Stimulated activated naive B cell treated with anti-CD40 and anti-IgM and Interleukin-4, amounts not matched to agents 10 μg/mL and 1 μg/mL and 100 μg/mL, for 72 hours (primary cell): ENCODE measurements around the gene CDH13.
A peak's percentile ranks its signal among the peaks of the same experiment; 100 is the strongest.

Experiments
- ATAC-seq, 2 donors: fragments of 150-1000 bp; cut with Tn5 transposase; replicated peaks; 2 replicates each; pipeline ENCODE4 v1.10.0; 2021; ENCODE audit warnings: moderate library complexity in 1 of 2
- DNase-seq: peaks from one replicate; pipeline ENCODE4 v3.0.0; 2021
- H3K27ac Mint-ChIP-seq: one replicate; pipeline ENCODE4 v1.8.0; 2022; ENCODE audit warnings: mild to moderate bottlenecking, mixed read lengths
- H3K27me3 Mint-ChIP-seq, 2 donors: one replicate each; pipeline ENCODE4 v1.8.0; 2022; ENCODE audit warnings: mixed read lengths in 2 of 2
- H3K36me3 Mint-ChIP-seq, 2 donors: one replicate each; pipeline ENCODE4 v1.8.0; 2022; ENCODE audit warnings: mixed read lengths in 2 of 2, mild to moderate bottlenecking in 1 of 2
- H3K4me1 Mint-ChIP-seq, 2 donors: one replicate each; pipeline ENCODE4 v1.8.0; 2022; ENCODE audit warnings: mixed read lengths in 2 of 2, mild to moderate bottlenecking in 1 of 2
- H3K4me3 Mint-ChIP-seq, 2 donors: one replicate each; pipeline ENCODE4 v1.8.0; 2022; ENCODE audit warnings: mild to moderate bottlenecking in 2 of 2, mixed read lengths in 2 of 2, moderate library complexity in 1 of 2
- H3K9me3 Mint-ChIP-seq, 2 donors: one replicate each; pipeline ENCODE4 v1.8.0; 2022; ENCODE audit warnings: mixed read lengths in 2 of 2, mild to moderate bottlenecking in 1 of 2

The CDH13 gene

DNA sequence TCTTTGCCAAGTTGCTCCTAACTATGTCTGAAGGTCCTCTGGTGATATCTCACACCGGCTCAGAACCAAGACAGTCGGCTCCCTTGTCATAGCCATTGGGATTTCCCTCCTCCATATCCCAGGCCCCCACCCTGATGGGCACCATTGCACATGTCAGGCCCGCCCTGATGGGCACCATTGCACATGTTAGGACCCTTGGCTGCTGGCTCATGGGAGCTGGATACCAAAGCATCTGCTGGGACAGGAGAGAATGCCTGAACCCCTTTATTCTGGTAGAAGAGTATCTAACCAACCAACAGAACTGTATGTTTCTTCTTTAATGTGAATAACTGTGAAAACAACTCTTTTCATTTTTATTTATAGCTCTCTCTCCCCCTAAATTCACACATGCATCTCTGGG, 726.5 kb downstream of the CDH13 start:
- H3K27me3 Mint-ChIP-seq: no peaks in the 10 kb centered on the region
- ATAC-seq: no peak
- H3K27ac Mint-ChIP-seq: no peak overlapping the region
- H3K4me1 Mint-ChIP-seq: no peaks in the 10 kb centered on the region
- DNase-seq: no peak
- no peaks in the 10 kb centered on the region for H3K9me3 Mint-ChIP-seq
- no peak overlapping the region for H3K4me3 Mint-ChIP-seq
- H3K36me3 Mint-ChIP-seq: no peaks in the 10 kb centered on the region

DNA sequence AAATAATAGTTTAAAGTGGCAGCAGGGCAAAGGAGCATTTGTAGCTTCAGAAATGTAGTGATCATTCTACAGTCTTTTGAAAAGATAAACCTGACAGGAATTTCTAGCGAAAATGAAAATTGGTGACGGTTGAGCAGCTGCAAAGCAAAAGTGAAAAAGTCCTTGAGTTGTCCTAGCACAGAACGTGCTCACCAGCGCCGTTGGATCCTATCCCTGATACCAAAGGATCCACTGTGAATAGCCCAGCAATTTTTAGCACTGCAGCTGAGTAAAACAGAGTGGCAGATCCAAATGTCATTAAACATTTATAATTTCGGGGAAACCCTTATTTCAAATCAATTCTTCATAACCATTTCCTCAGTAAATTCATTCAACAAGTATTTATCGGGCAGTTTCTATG, 727.2 kb downstream of the CDH13 start:
- ATAC-seq: no peak
- Mint-ChIP-seq H3K4me1 (no peaks in the 10 kb centered on the region), H3K36me3 (no peaks in the 10 kb centered on the region), H3K27me3 (no peaks in the 10 kb centered on the region), H3K9me3 (no peaks in the 10 kb centered on the region), H3K27ac (no peak overlapping the region), H3K4me3 (no peak overlapping the region)
- no peak for DNase-seq

GRCh38 chr16:83355570-83356218, 728.9 kb downstream of the CDH13 start:
- Mint-ChIP-seq H3K36me3 (no peaks in the 10 kb centered on the region), H3K27ac (no peak overlapping the region), H3K9me3 (no peaks in the 10 kb centered on the region), H3K27me3 (no peaks in the 10 kb centered on the region), H3K4me1 (no peaks in the 10 kb centered on the region), H3K4me3 (no peak overlapping the region)
- ATAC-seq: peak; percentile 49 to 62
- DNase-seq: no peak

- Mint-ChIP-seq H3K4me3 (no peak overlapping the region), H3K27me3 (no peaks in the 10 kb centered on the region), H3K27ac (no peak overlapping the region), H3K9me3 (no peaks in the 10 kb centered on the region), H3K36me3 (no peaks in the 10 kb centered on the region), H3K4me1 (no peaks in the 10 kb centered on the region)
- ATAC-seq (peak; percentile 70 to 83), DNase-seq (peak; percentile 2)
Measured at GRCh38 chr16:83356266-83356665, 729.5 kb downstream of the CDH13 start.

DNA sequence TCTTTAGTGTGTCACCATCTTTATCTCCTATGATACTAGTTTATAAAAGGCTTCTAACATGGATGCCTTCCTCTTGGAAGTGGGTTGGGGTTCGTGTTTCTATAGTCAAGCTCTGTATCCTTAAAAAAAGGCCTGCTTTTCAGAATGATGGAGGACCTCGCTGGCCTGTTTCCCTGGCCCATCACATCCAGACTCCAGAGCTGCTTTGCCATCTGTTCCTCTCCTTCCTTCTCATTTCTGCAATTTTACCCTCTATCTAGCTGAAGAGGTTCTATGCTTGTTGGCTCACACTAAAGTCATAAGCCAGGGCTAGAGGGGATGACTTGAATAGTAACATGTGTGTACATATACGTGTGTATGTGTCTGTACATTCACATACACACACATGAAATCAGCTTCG, 730.2 kb downstream of the CDH13 start:
- DNase-seq: no peak
- Mint-ChIP-seq H3K27ac (no peak overlapping the region), H3K36me3 (no peaks in the 10 kb centered on the region), H3K4me1 (no peaks in the 10 kb centered on the region), H3K4me3 (no peak overlapping the region), H3K9me3 (no peaks in the 10 kb centered on the region), H3K27me3 (no peaks in the 10 kb centered on the region)
- ATAC-seq: no peak

DNA sequence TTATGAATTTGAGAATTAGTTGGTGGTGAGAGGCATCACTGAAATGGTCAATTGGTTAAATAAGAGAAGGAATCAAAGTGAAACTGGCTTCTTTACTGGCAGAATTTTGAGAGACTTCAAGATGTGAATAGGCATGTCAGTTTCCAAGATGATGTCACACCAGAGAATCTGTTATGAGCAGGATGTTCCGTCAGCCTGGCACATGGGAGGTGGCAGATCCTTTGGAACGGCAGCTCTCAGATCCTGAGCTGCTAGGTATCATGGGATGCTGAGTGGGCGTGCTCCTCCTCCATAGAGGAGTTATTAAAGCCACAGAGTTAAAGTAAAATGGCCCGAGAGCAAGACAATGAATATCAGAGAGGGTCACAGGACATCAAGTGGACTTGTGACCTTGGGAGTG, 736.8 kb downstream of the CDH13 start:
- Mint-ChIP-seq H3K4me1 (no peaks in the 10 kb centered on the region), H3K36me3 (no peaks in the 10 kb centered on the region), H3K27me3 (peaks cover 0 to 27% of the 10 kb centered on the region in 2 donors), H3K9me3 (no peaks in the 10 kb centered on the region), H3K27ac (no peak overlapping the region), H3K4me3 (no peak overlapping the region)
- ATAC-seq: no peak
- no peak for DNase-seq

DNA sequence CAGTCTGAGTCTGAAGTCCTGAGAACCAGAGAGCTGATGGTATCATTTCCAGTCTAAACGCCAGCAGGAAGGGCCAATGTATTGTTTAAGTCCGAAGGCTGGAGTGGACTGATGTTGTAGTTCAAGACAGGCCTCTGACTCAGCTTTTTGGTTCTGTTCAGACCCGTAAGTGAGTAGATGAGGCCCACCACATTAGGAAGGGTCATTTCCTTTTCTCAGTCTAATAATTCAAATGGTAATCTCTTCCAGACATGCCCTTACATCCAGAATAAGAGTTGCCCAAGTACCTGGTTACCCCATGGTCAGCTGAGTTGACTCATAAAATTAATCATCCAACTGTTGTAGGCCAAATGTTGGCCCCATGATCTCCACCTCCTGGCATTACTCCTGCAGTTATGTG, 738.4 kb downstream of the CDH13 start:
- Mint-ChIP-seq H3K27ac (no peak overlapping the region), H3K36me3 (no peaks in the 10 kb centered on the region), H3K4me1 (no peaks in the 10 kb centered on the region), H3K9me3 (no peaks in the 10 kb centered on the region), H3K4me3 (no peak overlapping the region), H3K27me3 (peaks cover 0 to 27% of the 10 kb centered on the region in 2 donors)
- DNase-seq (no peak), ATAC-seq (no peak)

DNA sequence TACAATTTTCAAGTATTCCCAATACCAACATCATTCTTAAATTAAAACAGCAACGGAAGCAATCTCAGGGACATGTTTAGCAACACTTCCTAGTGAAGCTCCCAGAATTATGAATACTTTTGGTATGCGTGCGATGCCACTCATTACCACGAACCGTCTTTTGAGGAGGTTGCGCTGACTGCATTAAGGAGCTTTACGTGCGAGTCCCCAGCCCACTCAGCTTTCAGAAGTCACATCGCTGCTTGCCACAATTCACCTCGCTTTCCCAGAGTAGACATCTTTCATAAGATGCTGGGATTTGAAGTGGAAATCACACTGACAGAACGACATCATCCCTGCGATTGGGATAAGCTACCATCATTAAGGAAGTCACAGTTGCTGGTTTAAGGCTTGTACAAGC, 739.5 kb downstream of the CDH13 start:
- H3K27me3 Mint-ChIP-seq: peaks cover 0 to 27% of the 10 kb centered on the region in 2 donors
- peaks cover 0 to 1% of the 10 kb centered on the region in 2 donors for H3K9me3 Mint-ChIP-seq
- no peaks in the 10 kb centered on the region for H3K36me3 Mint-ChIP-seq
- H3K4me3 Mint-ChIP-seq: no peak overlapping the region
- no peak overlapping the region for H3K27ac Mint-ChIP-seq
- no peak for ATAC-seq
- no peak for DNase-seq
- H3K4me1 Mint-ChIP-seq: no peaks in the 10 kb centered on the region

GRCh38 chr16:83374979-83375378, 748.2 kb downstream of the CDH13 start:
- no peak overlapping the region for H3K4me3 Mint-ChIP-seq
- peaks cover 0 to 2% of the 10 kb centered on the region in 2 donors for H3K9me3 Mint-ChIP-seq
- peaks cover 0 to 4% of the 10 kb centered on the region in 2 donors for H3K27me3 Mint-ChIP-seq
- DNase-seq: no peak
- H3K36me3 Mint-ChIP-seq: no peaks in the 10 kb centered on the region
- no peak overlapping the region for H3K27ac Mint-ChIP-seq
- no peak for ATAC-seq
- no peaks in the 10 kb centered on the region for H3K4me1 Mint-ChIP-seq

- Mint-ChIP-seq H3K4me3 (no peak overlapping the region), H3K4me1 (no peaks in the 10 kb centered on the region), H3K36me3 (no peaks in the 10 kb centered on the region), H3K9me3 (peaks cover 3 to 6% of the 10 kb centered on the region in 2 donors), H3K27me3 (peaks cover 0 to 6% of the 10 kb centered on the region in 2 donors), H3K27ac (no peak overlapping the region)
- no peak for ATAC-seq
- no peak for DNase-seq
Measured at GRCh38 chr16:83389751-83390150, 763.0 kb downstream of the CDH13 start.

DNA sequence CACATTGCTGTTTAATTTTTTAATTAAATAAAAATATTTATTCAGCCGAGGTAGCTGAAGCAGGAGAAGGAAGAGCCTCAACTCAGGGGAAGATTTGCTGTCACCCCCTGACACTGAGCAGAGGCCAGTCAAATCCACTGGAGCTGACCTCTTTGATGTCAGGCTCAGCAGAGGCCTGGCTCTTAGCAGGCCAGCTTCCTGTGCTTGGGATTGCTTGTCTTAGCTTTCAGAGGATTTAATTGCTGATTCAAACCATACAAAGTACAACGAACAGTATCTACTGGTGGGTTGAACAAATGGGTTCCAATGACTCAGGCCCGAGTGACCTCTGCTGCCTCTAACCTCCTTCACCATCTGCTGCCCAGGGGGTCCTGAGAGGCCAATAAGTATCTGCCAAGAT, 764.0 kb downstream of the CDH13 start:
- Mint-ChIP-seq H3K9me3 (peaks cover 3 to 6% of the 10 kb centered on the region in 2 donors), H3K36me3 (no peaks in the 10 kb centered on the region), H3K4me1 (no peaks in the 10 kb centered on the region), H3K27me3 (peaks cover 0 to 6% of the 10 kb centered on the region in 2 donors), H3K4me3 (no peak overlapping the region), H3K27ac (no peak overlapping the region)
- ATAC-seq (no peak), DNase-seq (no peak)

DNA sequence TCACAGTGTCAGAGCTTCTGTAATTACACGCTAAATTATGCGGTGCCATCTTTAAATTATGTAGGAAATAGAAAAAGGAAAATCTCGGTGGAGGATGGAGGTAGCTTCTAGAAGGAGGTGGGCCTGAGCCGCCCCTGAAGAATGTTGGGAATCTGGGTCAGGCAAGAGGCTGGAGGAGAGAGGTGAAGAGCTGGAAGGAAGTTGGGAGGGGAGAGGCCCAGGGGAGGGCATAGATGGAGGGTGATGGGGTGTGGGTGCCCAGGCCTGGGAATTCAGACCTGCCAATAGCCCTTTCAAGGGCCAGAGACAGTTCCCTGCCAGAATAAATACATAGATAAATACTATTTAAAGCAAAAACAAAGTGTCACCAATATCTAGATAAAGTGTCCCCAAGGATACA, 766.0 kb downstream of the CDH13 start:
- no peak overlapping the region for H3K27ac Mint-ChIP-seq
- H3K4me1 Mint-ChIP-seq: no peaks in the 10 kb centered on the region
- ATAC-seq: no peak

GRCh38 chr16:83393196-83393981, 766.6 kb downstream of the CDH13 start:
- no peak overlapping the region for H3K27ac Mint-ChIP-seq
- peaks cover 0 to 6% of the 10 kb centered on the region in 2 donors for H3K27me3 Mint-ChIP-seq
- no peaks in the 10 kb centered on the region for H3K36me3 Mint-ChIP-seq
- DNase-seq: no peak
- H3K4me3 Mint-ChIP-seq: no peak overlapping the region
- no peaks in the 10 kb centered on the region for H3K4me1 Mint-ChIP-seq
- H3K9me3 Mint-ChIP-seq: peaks cover 6 to 8% of the 10 kb centered on the region in 2 donors
- ATAC-seq: no peak

More for the DNA sequence above, 766.0 kb downstream of the CDH13 start:
- Mint-ChIP-seq H3K9me3 (peaks cover 6 to 8% of the 10 kb centered on the region in 2 donors), H3K4me3 (no peak overlapping the region), H3K27me3 (peaks cover 0 to 6% of the 10 kb centered on the region in 2 donors), H3K36me3 (no peaks in the 10 kb centered on the region)
- no peak for DNase-seq

GRCh38 chr16:83397601-83398291, 771.0 kb downstream of the CDH13 start:
- Mint-ChIP-seq H3K27ac (no peak overlapping the region), H3K27me3 (peaks cover 6% of the 10 kb centered on the region in 2 donors), H3K4me1 (no peaks in the 10 kb centered on the region), H3K36me3 (no peaks in the 10 kb centered on the region), H3K4me3 (no peak overlapping the region), H3K9me3 (peaks cover 6 to 9% of the 10 kb centered on the region in 2 donors)
- ATAC-seq (no peak), DNase-seq (no peak)

DNA sequence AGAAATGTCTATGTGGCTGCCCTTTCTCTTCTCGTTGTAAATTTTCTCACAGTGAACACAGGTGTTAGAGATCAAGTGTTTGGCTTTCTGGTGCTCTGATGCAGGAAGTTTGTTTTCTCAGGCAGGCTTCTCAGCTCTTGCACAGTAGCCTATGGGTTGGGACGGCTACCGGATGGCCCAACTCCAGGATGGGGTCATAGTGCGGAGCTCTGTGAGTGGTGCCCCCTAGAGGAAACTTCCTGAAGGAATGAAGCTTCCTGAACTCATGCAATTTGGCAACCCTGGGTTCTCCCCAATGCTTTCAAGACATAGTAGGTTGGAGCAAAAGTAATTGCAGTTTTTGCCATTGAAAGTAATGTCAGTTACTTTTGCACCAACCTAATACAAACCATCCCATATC, 773.5 kb downstream of the CDH13 start:
- ATAC-seq (no peak), DNase-seq (no peak)
- Mint-ChIP-seq H3K36me3 (no peaks in the 10 kb centered on the region), H3K27me3 (peaks cover 0 to 6% of the 10 kb centered on the region in 2 donors), H3K27ac (no peak overlapping the region), H3K9me3 (peaks cover 0 to 6% of the 10 kb centered on the region in 2 donors), H3K4me1 (no peaks in the 10 kb centered on the region), H3K4me3 (no peak overlapping the region)
